ENCODE results near the gene HOXB6. TPM values are rescaled to one million over a fixed set of nuclear protein-coding genes. Genes with fewer than 3 reads are reported as not detected.

HOXB6 gene
- total RNA-seq, 4 donors from 2014 or later: 0.27 to 4.6 (median 0.45) TPM

DNA sequence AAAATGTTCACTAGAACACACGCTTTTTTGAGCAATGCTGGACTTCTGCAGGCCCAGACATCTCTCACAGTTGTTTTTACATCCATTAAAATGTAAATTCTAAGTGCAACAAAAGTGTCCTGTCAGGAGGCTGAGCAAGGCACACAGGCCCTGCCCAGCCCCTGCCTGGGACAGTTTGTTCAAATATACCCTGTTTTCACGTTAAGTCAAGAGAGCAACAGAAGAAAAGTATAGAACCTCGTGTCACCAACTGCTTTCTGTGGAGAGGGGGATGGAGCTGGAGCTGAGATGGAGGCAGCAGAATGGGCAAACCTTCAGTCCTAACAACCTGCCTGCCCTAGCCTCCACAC is 55.5 kb downstream of the HOXB6 start:
- 75 to 76% methylated on average over 3 of the region's 3 CpGs for WGBS, 2 donors
- DNase-seq (ENCODE audit: low spot score in 2 of 2): no peak

DNA sequence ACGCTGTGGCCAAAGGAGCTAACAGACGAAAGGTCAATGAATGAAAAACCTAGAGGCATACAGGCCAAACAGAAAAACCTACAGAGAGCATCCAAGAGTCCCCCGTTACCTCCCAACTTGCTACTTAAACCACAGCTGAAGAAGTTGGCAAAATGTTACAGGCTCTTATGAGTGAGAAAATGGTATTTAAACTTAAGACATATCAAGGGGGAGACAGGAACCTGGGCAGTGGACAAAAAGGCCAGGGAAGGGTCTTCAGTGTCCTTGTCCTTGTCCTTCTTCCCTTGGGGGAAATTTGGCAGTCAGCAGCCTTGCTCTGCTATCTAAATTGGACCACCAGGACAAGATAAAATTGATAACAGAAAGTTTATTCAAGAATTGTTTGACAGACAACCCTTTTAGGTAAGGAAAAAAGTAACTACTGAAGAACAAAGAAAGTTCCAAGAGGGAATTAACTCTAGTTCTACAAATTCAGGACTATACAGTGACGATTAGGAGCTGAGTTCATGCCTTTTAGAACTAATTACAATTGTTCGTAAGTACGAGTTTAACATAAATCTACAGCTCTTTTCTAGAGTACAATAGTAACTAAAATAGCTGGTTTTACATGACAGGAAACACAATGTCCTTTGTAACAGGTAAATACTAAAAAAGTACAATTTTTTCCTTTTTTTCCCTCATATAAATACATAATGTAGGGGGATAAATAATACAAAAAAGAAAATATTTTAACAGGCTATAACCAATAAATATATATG is 56.1 kb downstream of the HOXB6 start:
- DNase-seq (ENCODE audit: low spot score in 2 of 2): no peak
- intact Hi-C loops (cut with DNase I; ENCODE audit: low total_unique reads): no loop called here
- TF ChIP-seq CTCF (IDR thresholded peaks at IDR 0.05): no peak
- no peak for TF ChIP-seq POLR2A (IDR thresholded peaks at IDR 0.05)

More for the DNA sequence above, 55.5 kb downstream of the HOXB6 start:
- intact Hi-C loops (cut with DNase I; ENCODE audit: low total_unique reads): no loop called here
- TF ChIP-seq POLR2A (IDR thresholded peaks at IDR 0.05) (no peak), CTCF (IDR thresholded peaks at IDR 0.05) (no peak)
- H3K4me3 ChIP-seq (ENCODE audit: low read depth, poor library complexity, severe bottlenecking): no peak overlapping the region

DNA sequence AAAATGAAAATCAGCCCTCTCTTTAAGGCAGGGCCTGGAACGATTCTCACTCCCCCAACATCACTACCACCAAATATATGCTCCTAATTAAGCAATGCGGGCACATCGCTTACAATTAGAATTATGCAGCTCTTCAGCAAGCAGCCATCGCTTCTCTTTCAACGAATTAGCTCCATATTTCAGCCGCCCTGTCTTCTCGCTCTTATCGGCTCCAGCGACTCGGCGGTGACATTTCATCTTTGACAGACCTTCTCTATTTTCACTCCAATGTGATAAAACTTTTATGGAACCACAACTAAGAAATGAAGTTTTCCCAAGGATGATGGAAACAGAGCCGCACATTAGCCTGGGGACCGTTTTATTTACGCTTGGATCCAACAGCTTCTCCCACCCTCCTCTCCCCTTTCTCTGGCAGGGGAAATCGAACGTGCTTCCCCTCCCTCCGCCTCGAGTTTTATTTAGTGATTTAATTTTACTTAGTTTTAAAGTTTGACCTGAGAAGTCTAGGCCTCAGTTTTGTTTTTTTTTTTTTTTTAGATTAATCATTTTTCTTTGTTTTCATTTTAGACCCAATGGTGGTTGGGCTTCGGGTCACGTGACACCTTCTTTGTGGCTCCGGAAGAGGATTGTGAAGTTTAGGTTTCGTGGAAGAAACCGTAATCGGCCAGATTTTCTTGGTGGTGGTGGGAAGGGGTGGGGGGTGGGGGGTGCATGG is 56.8 kb downstream of the HOXB6 start:
- WGBS, 2 donors: 52% methylated on average over 24 of the region's 24 CpGs
- H3K4me3 ChIP-seq (ENCODE audit: low read depth, poor library complexity, severe bottlenecking): no peak overlapping the region
- intact Hi-C loops (cut with DNase I; ENCODE audit: low total_unique reads): no loop called here
- no peak for DNase-seq (ENCODE audit: low spot score in 2 of 2)
- TF ChIP-seq CTCF (IDR thresholded peaks at IDR 0.05) (no peak), POLR2A (IDR thresholded peaks at IDR 0.05) (no peak)

More for the DNA sequence above, 56.1 kb downstream of the HOXB6 start:
- 70% methylated on average over 6 of the region's 6 CpGs for WGBS, 2 donors
- no peak overlapping the region for H3K4me3 ChIP-seq (ENCODE audit: low read depth, poor library complexity, severe bottlenecking)

- no peak for DNase-seq (ENCODE audit: low spot score in 2 of 2)
- 19 to 20% methylated on average over 10 of the region's 10 CpGs for WGBS, 2 donors
- no peak for TF ChIP-seq CTCF (IDR thresholded peaks at IDR 0.05)
- no peak for TF ChIP-seq POLR2A (IDR thresholded peaks at IDR 0.05)
- no peak overlapping the region for H3K4me3 ChIP-seq (ENCODE audit: low read depth, poor library complexity, severe bottlenecking)
- intact Hi-C loops (cut with DNase I; ENCODE audit: low total_unique reads): no loop called here
Measured at GRCh38 chr17:48546924-48547807, 57.6 kb downstream of the HOXB6 start.

DNA sequence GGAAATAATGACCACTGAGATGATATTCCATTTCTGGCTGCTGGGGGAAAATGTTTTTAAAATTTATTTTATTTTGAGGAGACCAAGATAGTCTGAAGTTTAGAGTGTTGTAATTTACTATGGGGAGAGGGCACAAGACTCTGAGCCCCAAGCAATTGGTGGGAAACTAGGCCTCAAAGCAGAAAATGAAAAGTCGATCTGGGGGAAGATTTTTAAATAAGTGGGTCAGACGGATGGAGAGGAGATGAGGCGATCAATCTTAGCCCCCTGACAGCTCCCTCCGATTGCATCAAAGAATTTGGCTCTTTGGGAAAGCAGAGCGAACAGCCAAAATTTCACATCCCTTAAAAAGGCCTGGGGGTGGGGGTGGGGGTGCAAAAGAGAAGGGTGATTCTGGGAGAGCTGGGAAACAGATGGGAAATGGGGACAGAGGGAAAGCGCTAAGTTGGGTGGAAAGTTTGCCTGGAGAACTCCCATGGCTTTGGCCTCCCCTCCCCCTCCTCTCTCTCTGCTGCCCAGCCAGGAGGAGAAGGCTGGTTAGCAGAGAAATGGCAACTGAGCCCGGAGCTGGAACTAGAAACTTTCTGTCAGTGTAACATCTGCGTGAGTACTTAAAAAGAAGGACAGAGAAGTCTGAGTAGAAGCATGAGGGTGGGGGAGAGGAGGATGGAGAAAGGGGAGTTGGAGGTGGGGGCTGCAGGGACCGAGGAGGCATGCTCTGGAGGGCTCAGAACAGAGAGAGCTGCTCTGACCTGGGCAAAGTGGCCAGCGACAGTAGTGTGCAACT is 58.5 kb downstream of the HOXB6 start:
- DNase-seq (ENCODE audit: low spot score in 2 of 2): no peak
- H3K4me3 ChIP-seq (ENCODE audit: low read depth, poor library complexity, severe bottlenecking): no peak overlapping the region
- 37 to 43% methylated on average over 10 of the region's 10 CpGs for WGBS, 2 donors
- TF ChIP-seq CTCF (IDR thresholded peaks at IDR 0.05): no peak
- TF ChIP-seq POLR2A (IDR thresholded peaks at IDR 0.05): no peak
- intact Hi-C loops (cut with DNase I; ENCODE audit: low total_unique reads): no loop called here

Measured in lower leg skin (tissue), 4 donors.